NCI-H524 (cell line): ENCODE measurements around the gene IGSF3.

ENCODE experiments used
- DNase-seq, 2 experiments: peaks; one replicate each; lab custom pipeline; 2025; lab: John Stamatoyannopoulos, UW

Gene IGSF3

GRCh38 chr1:116557323-116557878 is 110.1 kb downstream of the IGSF3 start:
- no peak for DNase-seq

GRCh38 chr1:116556289-116557006 is 111.1 kb downstream of the IGSF3 start:
- DNase-seq, result no peak

DNA sequence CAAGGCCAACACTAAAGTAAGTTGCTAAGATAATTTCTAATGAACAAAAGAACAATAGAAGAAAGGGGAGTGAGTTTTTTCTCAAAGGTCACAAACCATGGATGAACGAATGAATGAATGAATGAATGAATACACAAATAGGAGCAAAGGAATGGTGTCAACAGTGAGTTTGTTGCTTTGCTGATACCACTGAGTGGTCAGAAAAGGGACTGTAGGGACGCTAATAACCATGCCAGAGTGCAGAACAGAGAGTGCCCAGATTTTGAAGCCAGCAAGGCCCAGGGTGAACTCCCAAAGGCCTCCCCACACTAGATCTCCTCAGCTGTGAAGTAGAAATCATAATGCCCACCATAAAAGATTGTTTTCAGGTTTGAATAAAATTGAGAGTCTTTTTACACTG is 112.6 kb downstream of the IGSF3 start:
- no peak for DNase-seq

- no peak for DNase-seq
These were observed 114.0 kb downstream of the IGSF3 start for GRCh38 chr1:116553386-116554115.

DNA sequence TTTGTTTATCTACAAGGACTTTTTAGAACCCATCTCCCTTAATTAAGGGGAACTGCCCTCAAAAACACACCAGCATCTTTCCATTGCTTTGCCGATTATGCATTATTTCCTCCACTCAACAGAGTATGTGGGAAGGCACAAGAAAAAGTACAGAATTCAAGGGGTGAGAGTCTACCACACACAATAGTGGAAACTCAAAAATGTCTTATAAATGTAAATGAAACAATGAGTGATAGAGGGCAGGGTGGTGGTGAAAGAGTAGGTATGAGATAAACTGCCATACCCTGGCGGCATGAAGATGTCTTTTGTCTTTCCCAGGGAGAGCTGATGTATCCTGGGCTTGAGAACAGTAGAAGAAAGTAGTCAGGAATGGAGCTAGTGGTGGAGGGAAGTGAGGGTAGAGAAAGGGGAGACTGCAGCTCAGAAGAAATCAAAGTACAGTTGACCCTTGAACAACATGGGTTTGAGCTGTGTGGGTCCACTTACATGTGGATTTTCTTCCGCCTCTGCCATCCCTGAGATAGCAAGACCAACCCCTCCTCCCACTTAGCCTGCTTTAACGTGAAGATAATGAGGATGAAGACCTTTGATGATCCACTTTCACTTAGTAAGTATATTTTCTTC is 121.1 kb downstream of the IGSF3 start:
- no peak for DNase-seq

GRCh38 chr1:116545359-116545705 is 122.2 kb downstream of the IGSF3 start:
- DNase-seq, result no peak

DNA sequence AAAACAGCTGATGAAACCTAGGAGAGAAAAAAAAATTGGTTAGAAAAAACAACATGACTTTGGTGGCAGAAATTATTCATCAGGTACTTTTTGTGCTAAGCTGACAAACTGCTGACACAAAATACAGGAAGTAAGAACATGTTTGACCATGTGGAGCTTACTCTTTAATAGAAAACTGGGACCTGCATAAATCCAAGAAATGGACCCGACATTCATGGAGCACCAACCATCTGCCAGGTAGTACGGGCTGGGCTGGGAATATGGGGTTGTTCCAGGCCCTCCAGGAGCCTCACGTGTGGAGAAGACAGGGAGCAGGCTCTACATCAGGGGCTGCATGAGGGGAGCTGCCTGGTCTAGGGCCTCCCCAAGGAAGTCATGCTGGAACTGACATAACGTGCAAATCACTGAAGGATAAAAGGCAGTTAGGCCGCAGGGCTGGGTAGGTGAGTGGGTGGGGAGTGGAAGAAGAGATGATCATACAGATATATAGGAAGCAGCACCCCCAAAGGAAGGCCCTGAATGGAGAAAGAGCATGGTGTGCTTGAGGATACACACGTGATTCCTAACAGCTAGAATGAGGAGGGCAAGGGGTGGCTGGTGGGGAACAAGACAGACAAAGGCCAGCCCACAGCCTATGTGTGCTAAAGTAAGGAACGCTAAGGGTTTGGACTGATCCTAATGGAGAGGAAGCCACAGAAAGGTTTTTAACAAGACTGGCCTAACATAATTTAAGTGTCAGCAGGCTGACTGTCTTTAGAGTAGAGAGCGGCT is 122.8 kb downstream of the IGSF3 start:
- DNase-seq, result no peak

DNA sequence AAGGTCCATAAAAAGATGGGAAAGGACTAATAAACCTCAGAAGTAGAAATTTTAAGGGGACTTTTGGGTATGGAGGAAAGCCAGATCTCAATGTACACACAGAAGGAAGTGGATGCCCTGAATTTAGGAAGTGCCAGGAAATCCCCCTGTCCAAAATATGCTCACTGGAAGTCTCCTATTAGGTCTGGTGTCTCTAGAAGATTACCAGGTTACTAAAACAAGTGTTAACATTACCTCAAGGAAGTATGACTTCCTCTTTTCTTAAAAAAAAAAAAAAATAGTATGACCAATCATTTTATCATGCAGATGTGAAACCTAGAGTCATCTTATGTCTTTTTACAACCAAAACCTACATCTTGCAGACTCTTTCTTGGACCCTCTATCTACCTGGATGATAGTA is 127.4 kb downstream of the IGSF3 start:
- DNase-seq, result no peak

DNA sequence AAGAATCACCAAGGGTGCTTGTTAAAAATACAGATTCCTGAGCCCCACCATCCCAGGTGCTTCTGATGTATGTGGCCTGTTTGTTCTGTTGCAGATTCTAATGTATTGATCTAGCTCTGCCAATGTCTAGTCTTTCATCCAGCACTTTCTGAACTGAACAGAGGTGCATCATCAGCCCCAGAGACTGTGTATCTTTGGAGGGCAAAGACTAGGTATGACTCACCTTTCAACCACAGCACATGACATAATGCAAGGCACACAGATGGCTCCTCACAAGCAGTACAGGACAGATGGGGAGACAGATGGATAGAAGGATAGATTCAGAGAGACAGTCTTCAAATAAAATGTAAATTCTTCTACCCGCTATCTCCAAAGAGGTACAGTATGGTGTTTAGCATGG is 129.0 kb downstream of the IGSF3 start:
- peak; percentile 88 to 97 for DNase-seq

DNA sequence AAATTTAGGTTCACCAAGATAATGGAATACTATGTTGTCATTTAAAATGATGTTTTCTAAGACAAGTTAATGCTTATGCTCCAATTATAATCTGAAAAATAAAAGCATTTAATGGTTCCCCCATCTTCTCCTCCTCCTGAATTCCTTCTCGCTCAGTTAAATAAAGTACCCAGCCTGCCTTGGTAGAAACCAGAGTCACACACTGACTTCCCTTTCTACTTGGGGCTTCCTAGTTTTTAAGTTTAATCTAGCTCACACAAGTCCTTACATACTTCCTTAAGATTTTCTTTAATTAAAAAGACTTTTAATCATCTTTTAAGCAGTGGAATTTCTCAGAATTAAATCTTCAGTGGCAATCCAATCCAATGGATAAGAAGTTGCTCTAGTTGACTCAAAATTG is 129.6 kb downstream of the IGSF3 start:
- no peak for DNase-seq

- DNase-seq, result peak in 1 of 2 experiments; percentile 2
These were observed 130.3 kb downstream of the IGSF3 start for GRCh38 chr1:116537040-116537831.

DNA sequence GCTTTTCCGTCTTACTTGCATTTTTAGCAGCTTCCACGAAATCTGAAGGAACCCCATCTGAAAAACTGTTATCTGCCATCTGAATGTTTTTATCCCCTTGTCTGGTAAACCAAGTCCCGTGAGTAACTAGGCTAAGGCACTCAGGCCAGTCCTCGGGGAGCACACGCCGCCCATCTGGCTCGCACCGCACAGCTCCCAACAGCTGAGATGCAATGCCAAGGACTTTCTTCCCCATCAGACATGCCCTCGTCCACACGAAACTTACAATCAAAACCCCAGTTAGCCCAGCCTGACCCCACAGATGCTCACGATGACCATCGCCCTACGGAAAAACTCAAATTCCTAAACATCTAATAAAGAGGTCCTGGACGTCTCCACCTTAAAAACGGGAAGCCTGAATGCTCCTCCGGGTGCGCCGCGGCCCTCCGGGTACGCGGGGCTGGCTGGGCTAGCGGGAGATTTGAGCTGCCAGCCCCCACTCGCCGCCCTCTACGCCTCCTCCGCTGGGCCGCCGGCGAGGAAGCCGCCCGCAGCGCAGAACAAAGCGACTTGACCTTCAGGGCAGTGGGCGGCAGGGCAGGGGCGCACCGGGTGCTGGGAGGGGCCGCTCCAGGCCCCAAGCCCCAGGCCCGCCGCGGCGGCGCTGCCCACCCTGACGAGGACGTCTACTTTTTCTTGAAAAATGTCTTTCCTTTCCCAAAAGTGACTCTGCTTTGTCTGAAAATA is 133.4 kb downstream of the IGSF3 start:
- DNase-seq, result no peak

GRCh38 chr1:116533429-116533820 is 134.1 kb downstream of the IGSF3 start:
- no peak for DNase-seq

DNA sequence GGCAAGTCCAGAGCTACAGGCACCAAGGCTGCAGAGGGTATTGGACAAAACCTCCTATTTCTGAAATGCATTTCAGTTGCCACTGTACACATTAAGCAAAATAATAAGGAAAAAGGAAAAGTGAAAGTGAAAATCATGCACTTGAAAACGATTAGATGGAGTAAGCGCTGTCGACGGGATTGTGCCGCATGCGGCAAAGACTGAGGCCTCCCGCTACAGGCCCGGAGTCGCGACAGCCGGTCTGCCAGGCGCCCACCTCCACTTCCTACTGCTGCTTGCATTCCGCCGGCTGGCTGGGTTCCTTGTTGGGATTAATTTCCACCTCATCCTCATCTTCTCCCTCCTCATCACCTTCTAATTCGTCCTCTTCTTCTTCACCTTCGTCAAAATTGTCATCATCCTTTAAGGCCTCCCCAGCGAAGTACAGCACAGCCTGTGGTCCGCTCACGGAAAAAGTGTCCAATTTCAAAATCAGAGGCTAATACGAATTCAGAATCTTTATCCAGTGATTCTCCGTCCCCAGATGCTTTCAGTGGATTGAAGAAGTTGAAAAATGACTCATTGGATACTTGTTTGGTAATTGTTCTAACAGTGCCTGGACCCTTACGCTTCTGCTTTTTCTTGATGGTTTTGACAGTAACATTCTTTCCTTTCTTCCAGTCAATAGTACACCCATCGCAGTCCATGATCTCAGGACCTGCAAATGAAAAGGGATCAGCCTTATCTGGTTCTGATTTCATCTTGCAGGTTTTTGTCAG is 134.7 kb downstream of the IGSF3 start:
- DNase-seq, result no peak

- no peak for DNase-seq
These were observed 135.6 kb downstream of the IGSF3 start for GRCh38 chr1:116531917-116532316.

DNA sequence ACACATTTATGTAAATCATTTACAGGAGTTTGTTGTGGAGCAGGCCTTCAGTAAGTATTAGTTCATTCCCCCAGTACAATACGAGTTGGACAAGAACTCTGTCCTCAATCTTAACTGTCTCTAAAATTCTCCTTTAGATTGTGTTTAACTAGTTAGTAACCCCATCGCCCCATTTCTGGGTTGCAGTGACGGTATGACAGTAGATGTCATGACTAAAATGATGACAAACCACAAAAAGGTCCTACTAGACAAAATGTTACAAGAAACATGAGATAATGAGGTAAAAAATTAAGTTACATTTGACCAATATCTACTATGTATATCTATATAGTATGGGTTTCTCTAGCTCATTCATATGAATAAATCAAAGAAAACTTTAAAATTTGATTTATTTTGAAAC is 137.9 kb downstream of the IGSF3 start:
- DNase-seq, result no peak

DNA sequence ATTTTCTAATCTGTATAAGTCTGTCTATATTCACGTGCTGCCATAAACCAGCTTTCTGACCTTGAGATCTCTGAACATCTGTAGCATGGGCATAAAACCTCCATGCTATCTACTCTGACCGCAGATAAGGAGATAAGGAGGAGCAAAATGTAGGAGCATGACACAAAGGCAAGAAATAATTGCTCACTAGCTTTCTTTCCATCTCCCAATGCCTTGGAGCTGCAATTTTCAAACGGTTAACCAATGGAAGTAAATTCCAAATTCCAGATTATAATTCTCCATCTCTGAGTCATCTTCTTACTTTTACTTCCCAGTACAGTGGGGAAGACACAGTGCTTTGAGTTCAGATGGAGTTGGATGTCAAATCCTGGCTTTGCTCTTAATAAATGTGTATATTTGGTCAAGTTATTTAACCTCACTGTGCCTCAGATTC is 138.3 kb downstream of the IGSF3 start:
- DNase-seq, result no peak

GRCh38 chr1:116528329-116529083 is 139.0 kb downstream of the IGSF3 start:
- DNase-seq, result no peak

GRCh38 chr1:116525440-116525839 is 142.1 kb downstream of the IGSF3 start:
- no peak for DNase-seq
